ENCODE measurements around the gene PARD3B. TPM values are rescaled to one million over a fixed set of nuclear protein-coding genes. Genes with fewer than 3 reads are reported as not detected.

PARD3B gene
- total and polyA plus RNA-seq, 2 donors from 2014 or later = 5.3 to 29.6 TPM

DNA sequence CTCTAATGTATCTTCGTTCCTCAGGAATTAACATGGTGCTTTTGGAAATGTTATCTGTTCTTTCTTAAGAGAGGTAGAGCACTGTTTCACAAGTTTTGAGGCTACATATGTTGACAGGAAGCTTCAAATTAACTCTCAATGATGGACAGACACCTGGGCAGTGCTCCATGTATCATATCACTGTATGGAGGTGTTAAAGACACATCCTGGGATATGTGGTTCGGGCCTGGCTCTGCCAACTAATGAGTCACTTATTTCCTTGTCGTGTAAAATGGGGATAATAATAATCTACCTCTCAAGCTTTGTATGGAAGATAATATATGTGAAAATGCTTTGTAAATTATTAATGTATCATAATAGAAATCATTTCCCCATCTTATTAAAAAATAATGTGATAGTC, 90.2 kb downstream of the PARD3B start:
- Histone ChIP-seq H3K27ac (ENCODE audit: low read depth in 2 of 2, low read length in 2 of 2) (no peak overlapping the region), H3K9ac (ENCODE audit: low read length in 3 of 3) (no peak overlapping the region), H3K4me1 (ENCODE audit: control insufficient read depth in 2 of 3, insufficient read depth in 2 of 3, low read depth in 1 of 3, low read length in 3 of 3) (peaks cover 0 to 3% (median 0%) of the 10 kb centered on the region in 3 donors), H3K27me3 (ENCODE audit: control insufficient read depth, insufficient read depth, low read length) (no peaks in the 10 kb centered on the region), H3K36me3 (ENCODE audit: control insufficient read depth in 2 of 3, insufficient read depth in 3 of 3, low read length in 3 of 3) (no peaks in the 10 kb centered on the region), H3K4me3 (ENCODE audit: low read length in 3 of 3) (no peak overlapping the region), H3K9me3 (ENCODE audit: control insufficient read depth in 2 of 3, insufficient read depth in 1 of 3, low read length in 3 of 3) (no peaks in the 10 kb centered on the region)
- TF ChIP-seq CTCF (IDR thresholded peaks at IDR 0.05; ENCODE audit: borderline replicate concordance, extremely low read depth, insufficient read depth) = no peak
- FAIRE-seq (no peak), DNase-seq (no peak)
- intact Hi-C loops (cut with DNase I) = no loop called here

- DNase-seq (no peak), FAIRE-seq (no peak)
- no peaks in the 10 kb centered on the region for H3K9me3 ChIP-seq (ENCODE audit: control insufficient read depth in 2 of 3, insufficient read depth in 1 of 3, low read length in 3 of 3)
- no peak for TF ChIP-seq CTCF (IDR thresholded peaks at IDR 0.05; ENCODE audit: borderline replicate concordance, extremely low read depth, insufficient read depth)
- no peak overlapping the region for H3K27ac ChIP-seq (ENCODE audit: low read depth in 2 of 2, low read length in 2 of 2)
- intact Hi-C loops (cut with DNase I) = no loop called here
- H3K4me3 ChIP-seq (ENCODE audit: low read length in 3 of 3) = no peak overlapping the region
- no peaks in the 10 kb centered on the region for H3K36me3 ChIP-seq (ENCODE audit: control insufficient read depth in 2 of 3, insufficient read depth in 3 of 3, low read length in 3 of 3)
- H3K27me3 ChIP-seq (ENCODE audit: control insufficient read depth, insufficient read depth, low read length) = no peaks in the 10 kb centered on the region
- peaks cover 0 to 3% (median 0%) of the 10 kb centered on the region in 3 donors for H3K4me1 ChIP-seq (ENCODE audit: control insufficient read depth in 2 of 3, insufficient read depth in 2 of 3, low read depth in 1 of 3, low read length in 3 of 3)
- no peak overlapping the region for H3K9ac ChIP-seq (ENCODE audit: low read length in 3 of 3)
These were observed 93.4 kb downstream of the PARD3B start for GRCh38 chr2:204638471-204639194.

GRCh38 chr2:204643326-204643725, 98.1 kb downstream of the PARD3B start:
- Histone ChIP-seq H3K9me3 (ENCODE audit: control insufficient read depth in 2 of 3, insufficient read depth in 1 of 3, low read length in 3 of 3) (no peaks in the 10 kb centered on the region), H3K4me1 (ENCODE audit: control insufficient read depth in 2 of 3, insufficient read depth in 2 of 3, low read depth in 1 of 3, low read length in 3 of 3) (no peaks in the 10 kb centered on the region), H3K4me3 (ENCODE audit: low read length in 3 of 3) (no peak overlapping the region), H3K27me3 (ENCODE audit: control insufficient read depth, insufficient read depth, low read length) (no peaks in the 10 kb centered on the region), H3K9ac (ENCODE audit: low read length in 3 of 3) (no peak overlapping the region), H3K36me3 (ENCODE audit: control insufficient read depth in 2 of 3, insufficient read depth in 3 of 3, low read length in 3 of 3) (no peaks in the 10 kb centered on the region), H3K27ac (ENCODE audit: low read depth in 2 of 2, low read length in 2 of 2) (no peak overlapping the region)
- no peak for TF ChIP-seq CTCF (IDR thresholded peaks at IDR 0.05; ENCODE audit: borderline replicate concordance, extremely low read depth, insufficient read depth)
- intact Hi-C loops (cut with DNase I) = no loop called here
- FAIRE-seq = no peak
- no peak for DNase-seq
